ENCODE data around the gene KCNJ11. TPM values are rescaled to one million over a fixed set of nuclear protein-coding genes. Genes with fewer than 3 reads are reported as not detected.

KCNJ11 gene
- total and polyA plus RNA-seq, 2 of the 13 experiments (the other 11 are each of a cell fraction or from before 2014, with no cell fraction given), result 0.38 to 1.6 TPM

DNA sequence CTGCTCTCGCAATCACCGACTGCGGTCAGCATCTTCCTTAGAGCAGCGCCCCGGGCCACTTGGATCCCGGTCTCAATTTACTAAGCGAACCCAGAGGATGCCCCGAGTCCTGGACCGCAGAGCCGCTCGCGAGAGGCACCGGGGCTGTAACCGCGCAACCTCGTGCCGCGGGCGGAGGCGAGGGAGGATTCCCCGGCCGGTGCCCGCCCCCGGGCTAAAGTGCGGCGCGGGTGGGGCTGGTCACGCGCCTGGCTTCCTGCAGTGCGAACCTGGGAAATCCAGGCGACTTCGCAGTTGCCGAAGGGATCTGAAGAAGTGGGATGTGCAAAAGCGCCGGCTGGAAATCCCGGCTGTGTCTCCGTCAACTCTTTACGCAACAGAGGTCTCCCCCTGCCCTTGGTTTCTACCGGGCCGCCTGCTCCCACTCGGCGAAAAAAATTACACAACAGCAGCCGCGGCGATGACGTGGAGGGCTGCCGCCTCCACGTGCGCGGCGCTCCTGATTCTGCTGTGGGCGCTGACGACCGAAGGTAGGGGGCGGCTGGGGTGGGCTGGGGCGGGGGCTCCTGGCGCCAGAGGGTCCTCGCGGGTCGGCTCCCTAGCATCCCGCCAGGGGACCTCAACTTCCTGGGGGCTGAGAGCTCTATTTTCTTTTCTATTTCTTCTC is 36.8 kb downstream of the KCNJ11 start, which contains the start of gene NCR3LG1 (continued):
- TF ChIP-seq, protein P1, sequence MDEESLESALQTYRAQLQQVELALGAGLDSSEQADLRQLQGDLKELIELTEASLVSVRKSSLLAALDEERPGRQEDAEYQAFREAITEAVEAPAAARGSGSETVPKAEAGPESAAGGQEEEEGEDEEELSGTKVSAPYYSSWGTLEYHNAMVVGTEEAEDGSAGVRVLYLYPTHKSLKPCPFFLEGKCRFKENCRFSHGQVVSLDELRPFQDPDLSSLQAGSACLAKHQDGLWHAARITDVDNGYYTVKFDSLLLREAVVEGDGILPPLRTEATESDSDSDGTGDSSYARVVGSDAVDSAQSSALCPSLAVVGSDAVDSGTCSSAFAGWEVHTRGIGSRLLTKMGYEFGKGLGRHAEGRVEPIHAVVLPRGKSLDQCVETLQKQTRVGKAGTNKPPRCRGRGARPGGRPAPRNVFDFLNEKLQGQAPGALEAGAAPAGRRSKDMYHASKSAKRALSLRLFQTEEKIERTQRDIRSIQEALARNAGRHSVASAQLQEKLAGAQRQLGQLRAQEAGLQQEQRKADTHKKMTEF (CRISPR knock-in tag; IDR thresholded peaks at IDR 0.05), result peak; percentile 75
- 0 out of 2 replicates have a peak, but pooled peaks have one; percentile 73 for TF ChIP-seq NPAS2 (CRISPR knock-in tag; IDR thresholded peaks at IDR 0.05; ENCODE audit: borderline replicate concordance)
- no peak for TF ChIP-seq U2AF2 (IDR thresholded peaks at IDR 0.05; ENCODE audit: low read depth, low read length)
- TF ChIP-seq KMT2B (CRISPR knock-in tag; IDR thresholded peaks at IDR 0.05), result peak; percentile 63
- peak; percentile 39; the same call in 1 of the 2 replicates for TF ChIP-seq ZNF792 (CRISPR knock-in tag; IDR thresholded peaks at IDR 0.05)
- TF ChIP-seq, protein P2, sequence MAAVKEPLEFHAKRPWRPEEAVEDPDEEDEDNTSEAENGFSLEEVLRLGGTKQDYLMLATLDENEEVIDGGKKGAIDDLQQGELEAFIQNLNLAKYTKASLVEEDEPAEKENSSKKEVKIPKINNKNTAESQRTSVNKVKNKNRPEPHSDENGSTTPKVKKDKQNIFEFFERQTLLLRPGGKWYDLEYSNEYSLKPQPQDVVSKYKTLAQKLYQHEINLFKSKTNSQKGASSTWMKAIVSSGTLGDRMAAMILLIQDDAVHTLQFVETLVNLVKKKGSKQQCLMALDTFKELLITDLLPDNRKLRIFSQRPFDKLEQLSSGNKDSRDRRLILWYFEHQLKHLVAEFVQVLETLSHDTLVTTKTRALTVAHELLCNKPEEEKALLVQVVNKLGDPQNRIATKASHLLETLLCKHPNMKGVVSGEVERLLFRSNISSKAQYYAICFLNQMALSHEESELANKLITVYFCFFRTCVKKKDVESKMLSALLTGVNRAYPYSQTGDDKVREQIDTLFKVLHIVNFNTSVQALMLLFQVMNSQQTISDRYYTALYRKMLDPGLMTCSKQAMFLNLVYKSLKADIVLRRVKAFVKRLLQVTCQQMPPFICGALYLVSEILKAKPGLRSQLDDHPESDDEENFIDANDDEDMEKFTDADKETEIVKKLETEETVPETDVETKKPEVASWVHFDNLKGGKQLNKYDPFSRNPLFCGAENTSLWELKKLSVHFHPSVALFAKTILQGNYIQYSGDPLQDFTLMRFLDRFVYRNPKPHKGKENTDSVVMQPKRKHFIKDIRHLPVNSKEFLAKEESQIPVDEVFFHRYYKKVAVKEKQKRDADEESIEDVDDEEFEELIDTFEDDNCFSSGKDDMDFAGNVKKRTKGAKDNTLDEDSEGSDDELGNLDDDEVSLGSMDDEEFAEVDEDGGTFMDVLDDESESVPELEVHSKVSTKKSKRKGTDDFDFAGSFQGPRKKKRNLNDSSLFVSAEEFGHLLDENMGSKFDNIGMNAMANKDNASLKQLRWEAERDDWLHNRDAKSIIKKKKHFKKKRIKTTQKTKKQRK (IDR thresholded peaks at IDR 0.05; ENCODE audit: low read length), result no peak
- TF ChIP-seq ZNF274 (CRISPR knock-in tag; IDR thresholded peaks at IDR 0.05), result peak; percentile 75; the same call in 1 of the 2 replicates
- TF ChIP-seq MAZ (IDR thresholded peaks at IDR 0.05; ENCODE audit: borderline replicate concordance, low read depth, low read length), result 0 out of 2 replicates have a peak, but pooled peaks have one; percentile 15
- peak; percentile 77 for TF ChIP-seq MAZ (CRISPR knock-in tag; IDR thresholded peaks at IDR 0.05; ENCODE audit: low read depth)
- TF ChIP-seq, protein P3, sequence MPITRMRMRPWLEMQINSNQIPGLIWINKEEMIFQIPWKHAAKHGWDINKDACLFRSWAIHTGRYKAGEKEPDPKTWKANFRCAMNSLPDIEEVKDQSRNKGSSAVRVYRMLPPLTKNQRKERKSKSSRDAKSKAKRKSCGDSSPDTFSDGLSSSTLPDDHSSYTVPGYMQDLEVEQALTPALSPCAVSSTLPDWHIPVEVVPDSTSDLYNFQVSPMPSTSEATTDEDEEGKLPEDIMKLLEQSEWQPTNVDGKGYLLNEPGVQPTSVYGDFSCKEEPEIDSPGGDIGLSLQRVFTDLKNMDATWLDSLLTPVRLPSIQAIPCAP (CRISPR knock-in tag; IDR thresholded peaks at IDR 0.05; ENCODE audit: low read depth), result no peak
- TF ChIP-seq ZNF724P (CRISPR knock-in tag; IDR thresholded peaks at IDR 0.05; ENCODE audit: borderline replicate concordance), result 0 out of 2 replicates have a peak, but pooled peaks have one; percentile 75
- 0 out of 2 replicates have a peak, but pooled peaks have one; percentile 71 for TF ChIP-seq ZNF737 (CRISPR knock-in tag; IDR thresholded peaks at IDR 0.05; ENCODE audit: borderline replicate concordance)
- TF ChIP-seq, protein P4, sequence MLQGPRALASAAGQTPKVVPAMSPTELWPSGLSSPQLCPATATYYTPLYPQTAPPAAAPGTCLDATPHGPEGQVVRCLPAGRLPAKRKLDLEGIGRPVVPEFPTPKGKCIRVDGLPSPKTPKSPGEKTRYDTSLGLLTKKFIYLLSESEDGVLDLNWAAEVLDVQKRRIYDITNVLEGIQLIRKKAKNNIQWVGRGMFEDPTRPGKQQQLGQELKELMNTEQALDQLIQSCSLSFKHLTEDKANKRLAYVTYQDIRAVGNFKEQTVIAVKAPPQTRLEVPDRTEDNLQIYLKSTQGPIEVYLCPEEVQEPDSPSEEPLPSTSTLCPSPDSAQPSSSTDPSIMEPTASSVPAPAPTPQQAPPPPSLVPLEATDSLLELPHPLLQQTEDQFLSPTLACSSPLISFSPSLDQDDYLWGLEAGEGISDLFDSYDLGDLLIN (CRISPR knock-in tag; IDR thresholded peaks at IDR 0.05; ENCODE audit: borderline replicate concordance), result peak; percentile 68; the same call in 1 of the 2 replicates
- peak; percentile 79; the same call in 1 of the 2 replicates for TF ChIP-seq NRL (CRISPR knock-in tag; IDR thresholded peaks at IDR 0.05; ENCODE audit: borderline replicate concordance)
- TF ChIP-seq KDM2A (CRISPR knock-in tag; IDR thresholded peaks at IDR 0.05; ENCODE audit: borderline replicate concordance, low read depth), result peak; percentile 78
- TF ChIP-seq ARNTL (CRISPR knock-in tag; IDR thresholded peaks at IDR 0.05), result peak; percentile 91
- TF ChIP-seq SUZ12 (IDR thresholded peaks at IDR 0.05; ENCODE audit: low read depth, low read length), result no peak
- no peak for TF ChIP-seq TMF1 (CRISPR knock-in tag; IDR thresholded peaks at IDR 0.05; ENCODE audit: low read depth)
